K562 (cell line): Measurements from ENCODE around the gene C17orf113. TPM values are rescaled to one million over a fixed set of nuclear protein-coding genes. Genes with fewer than 3 reads are reported as not detected.

Experiments used
- AFF4 ChIP-seq: sonication (generic); formaldehyde crosslinking; IDR thresholded peaks from 2 replicates; pipeline ENCODE4 v1.8.0; 2023; ENCODE audit warnings: mild to moderate bottlenecking, missing genetic modification reagents
- ARID2 ChIP-seq: fragments of 450-650 bp; IDR thresholded peaks from 2 replicates; pipeline ENCODE4 v1.6.1; 2017; ENCODE audit warnings: antibody characterized with exemption, mild to moderate bottlenecking
- ATF1 ChIP-seq, 2 experiments: fragments of 450-650 bp in 1 of 2; IDR thresholded peaks; 2 replicates each; pipeline ENCODE4 v1.6.1; 2016; ENCODE audit warnings: missing compliant biosample characterization in 1 of 2, missing genetic modification characterization in 1 of 2
- BRF1 ChIP-seq: IDR thresholded peaks from 3 replicates; pipeline ENCODE4 v1.6.1; 2011; ENCODE audit warnings: borderline replicate concordance, mild to moderate bottlenecking; ENCODE audit not compliant: insufficient read length; ENCODE audit errors: extremely low read depth
- ELF1 ChIP-seq: fragments of 200-800 bp; sonication (Bioruptor generic); IDR thresholded peaks from 2 replicates; pipeline ENCODE4 v1.6.1; 2016; ENCODE audit warnings: missing genetic modification characterization, missing compliant biosample characterization
- FOSL1 ChIP-seq: fragments of 200-800 bp; sonication (Bioruptor generic); conservative IDR thresholded peaks from 2 replicates; pipeline ENCODE4 v1.6.1; 2016; ENCODE audit warnings: missing genetic modification characterization, missing compliant biosample characterization
- HDGF ChIP-seq: fragments of 450-650 bp; IDR thresholded peaks from 2 replicates; pipeline ENCODE4 v1.6.1; 2016
- LCOR ChIP-seq: sonication (generic); formaldehyde crosslinking; IDR thresholded peaks from 2 replicates; pipeline ENCODE4 v1.8.0; 2022; ENCODE audit warnings: mild to moderate bottlenecking, missing genetic modification reagents
- NBN ChIP-seq: fragments of 450-650 bp; IDR thresholded peaks from 2 replicates; pipeline ENCODE4 v1.6.1; 2016; ENCODE audit warnings: low read depth, mild to moderate bottlenecking
- NFATC3 ChIP-seq: fragments of 450-650 bp; IDR thresholded peaks from 2 replicates; pipeline ENCODE4 v1.6.1; 2017; ENCODE audit warnings: mild to moderate bottlenecking
- OTX1 ChIP-seq: fragments of 450-650 bp; formaldehyde crosslinking; IDR thresholded peaks from 2 replicates; pipeline ENCODE4 v1.4.0; 2022; ENCODE audit warnings: mild to moderate bottlenecking
- PATZ1 ChIP-seq: fragments of 250-450 bp; sonication (Bioruptor Pico); IDR thresholded peaks from 2 replicates; pipeline ENCODE4 v1.5.0; 2020; ENCODE audit warnings: mild to moderate bottlenecking, borderline replicate concordance
- PHTF2 ChIP-seq: fragments of 250-450 bp; sonication (Bioruptor Pico); IDR thresholded peaks from 2 replicates; pipeline ENCODE4 v1.5.0; 2021; ENCODE audit warnings: mild to moderate bottlenecking
- RHOXF2B ChIP-seq: fragments of 250-450 bp; sonication (Bioruptor Pico); conservative IDR thresholded peaks from 2 replicates; pipeline ENCODE4 v1.5.1; 2021
- SMARCA4 ChIP-seq: fragments of 450-650 bp; IDR thresholded peaks from 2 replicates; pipeline ENCODE4 v1.6.1; 2016
- SRF ChIP-seq, 2 experiments: fragments of 250-450, 450-650 bp in 1 of 2; sonication (Bioruptor Pico) in 1 of 2; sonication (generic) in 1 of 2; formaldehyde crosslinking; IDR thresholded peaks; 2 replicates each; pipeline versions ENCODE4 v1.5.0 to v1.5.1; 2020 to 2022; ENCODE audit warnings: mild to moderate bottlenecking in 1 of 2, missing genetic modification reagents in 1 of 2
- TAF9B ChIP-seq: fragments of 450-650 bp; IDR thresholded peaks from 2 replicates; pipeline ENCODE4 v1.6.1; 2018; ENCODE audit warnings: mild to moderate bottlenecking; ENCODE audit not compliant: partially characterized antibody
- TRIM28 ChIP-seq: fragments of 450-650 bp; IDR thresholded peaks from 2 replicates; pipeline ENCODE4 v1.6.1; 2017
- ZHX1 ChIP-seq: fragments of 150-350 bp; conservative IDR thresholded peaks from 2 replicates; pipeline ENCODE4 v1.6.1; 2014; ENCODE audit warnings: low read length
- ZNF217 ChIP-seq: sonication (generic); formaldehyde crosslinking; IDR thresholded peaks from 2 replicates; pipeline ENCODE4 v1.8.0; 2022; ENCODE audit warnings: mild to moderate bottlenecking, missing genetic modification reagents
- ZNF274 ChIP-seq: IDR thresholded peaks from 2 replicates; pipeline ENCODE4 v1.6.1; 2011; ENCODE audit warnings: low read depth, mild to moderate bottlenecking, low read length, moderate library complexity, borderline replicate concordance
- ZNF76 ChIP-seq: fragments of 250-450 bp; sonication (Bioruptor Pico); IDR thresholded peaks from 2 replicates; pipeline ENCODE4 v1.4.0; 2020; ENCODE audit warnings: mild to moderate bottlenecking, moderate library complexity, borderline replicate concordance
- polyA plus RNA-seq, 8 experiments: library from polyadenylated mRNA; depleted of rRNA in 4 of 8; stranded (reverse) in 5 of 8; unstranded in 3 of 8; fragments of >200 nt; fragmentation: Nextera tagmentation in 2 of 8; fragmentation: Illumina TruSeq in 1 of 8; extraction: Ambion mirVana in 2 of 8; extraction: Trizol in 1 of 8; gene quantifications; 2 replicates each; pipeline versions ENCODE4 v1.2.1 to v1.2.3, GENCODE V29; 2011 to 2014; ENCODE audit warnings: inconsistent platforms in 1 of 8, missing spikeins in 1 of 8
- total RNA-seq, 7 experiments: library from RNA; depleted of rRNA in 6 of 7; stranded (reverse); fragments of >200 nt in 6 of 7; fragmentation: Illumina TruSeq in 2 of 7; extraction: Trizol in 2 of 7; gene quantifications; 2 replicates each; pipeline versions ENCODE4 v1.2.1 to v1.2.3, GENCODE V29; 2011 to 2021; ENCODE audit warnings: low replicate concordance in 1 of 7

Gene C17orf113
- total and polyA plus RNA-seq, 9 of the 15 experiments (the other 6 are each of a cell fraction or from before 2014, with no cell fraction given) = 0.10 to 1.2 (median 0.31) TPM

GRCh38 chr17:42072323-42073187, 22.2 kb upstream of the C17orf113 start (continued):
- TF ChIP-seq PATZ1 (CRISPR knock-in tag) (no peak), ARID2 (no peak), BRF1 (no peak), ZNF217 (no peak), TAF9B (no peak), ZNF274 (no peak), ZNF76 (CRISPR knock-in tag) (no peak), HDGF (no peak), ZHX1 (no peak), NFATC3 (no peak), PHTF2 (CRISPR knock-in tag) (no peak), TRIM28 (no peak), LCOR (CRISPR knock-in tag) (no peak), ELF1 (tag) (no peak), SMARCA4 (no peak), AFF4 (CRISPR knock-in tag) (no peak), OTX1 (CRISPR knock-in tag) (no peak), ATF1 (CRISPR knock-in tag; IDR thresholded peaks at IDR 0.05) (no peak), ATF1 (tag; IDR thresholded peaks at IDR 0.05) (no peak), NBN (no peak), RHOXF2B (CRISPR knock-in tag) (no peak), FOSL1 (no peak), SRF (CRISPR knock-in tag; IDR thresholded peaks at IDR 0.05) (no peak)
